Activated CD4-positive, CD25-positive, alpha-beta regulatory T cell (primary cell): ENCODE results near the gene PUS7.
"Not testable (repeated sequence)": the region's sequence is repeated elsewhere in the genome, so short reads cannot be mapped to it uniquely, and the experiment has no call there.

Experiments
- DNase-seq, 4 experiments: peaks; one replicate each; lab custom pipeline; 2025; lab: John Stamatoyannopoulos, UW

The PUS7 gene, protein sequence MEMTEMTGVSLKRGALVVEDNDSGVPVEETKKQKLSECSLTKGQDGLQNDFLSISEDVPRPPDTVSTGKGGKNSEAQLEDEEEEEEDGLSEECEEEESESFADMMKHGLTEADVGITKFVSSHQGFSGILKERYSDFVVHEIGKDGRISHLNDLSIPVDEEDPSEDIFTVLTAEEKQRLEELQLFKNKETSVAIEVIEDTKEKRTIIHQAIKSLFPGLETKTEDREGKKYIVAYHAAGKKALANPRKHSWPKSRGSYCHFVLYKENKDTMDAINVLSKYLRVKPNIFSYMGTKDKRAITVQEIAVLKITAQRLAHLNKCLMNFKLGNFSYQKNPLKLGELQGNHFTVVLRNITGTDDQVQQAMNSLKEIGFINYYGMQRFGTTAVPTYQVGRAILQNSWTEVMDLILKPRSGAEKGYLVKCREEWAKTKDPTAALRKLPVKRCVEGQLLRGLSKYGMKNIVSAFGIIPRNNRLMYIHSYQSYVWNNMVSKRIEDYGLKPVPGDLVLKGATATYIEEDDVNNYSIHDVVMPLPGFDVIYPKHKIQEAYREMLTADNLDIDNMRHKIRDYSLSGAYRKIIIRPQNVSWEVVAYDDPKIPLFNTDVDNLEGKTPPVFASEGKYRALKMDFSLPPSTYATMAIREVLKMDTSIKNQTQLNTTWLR

DNA sequence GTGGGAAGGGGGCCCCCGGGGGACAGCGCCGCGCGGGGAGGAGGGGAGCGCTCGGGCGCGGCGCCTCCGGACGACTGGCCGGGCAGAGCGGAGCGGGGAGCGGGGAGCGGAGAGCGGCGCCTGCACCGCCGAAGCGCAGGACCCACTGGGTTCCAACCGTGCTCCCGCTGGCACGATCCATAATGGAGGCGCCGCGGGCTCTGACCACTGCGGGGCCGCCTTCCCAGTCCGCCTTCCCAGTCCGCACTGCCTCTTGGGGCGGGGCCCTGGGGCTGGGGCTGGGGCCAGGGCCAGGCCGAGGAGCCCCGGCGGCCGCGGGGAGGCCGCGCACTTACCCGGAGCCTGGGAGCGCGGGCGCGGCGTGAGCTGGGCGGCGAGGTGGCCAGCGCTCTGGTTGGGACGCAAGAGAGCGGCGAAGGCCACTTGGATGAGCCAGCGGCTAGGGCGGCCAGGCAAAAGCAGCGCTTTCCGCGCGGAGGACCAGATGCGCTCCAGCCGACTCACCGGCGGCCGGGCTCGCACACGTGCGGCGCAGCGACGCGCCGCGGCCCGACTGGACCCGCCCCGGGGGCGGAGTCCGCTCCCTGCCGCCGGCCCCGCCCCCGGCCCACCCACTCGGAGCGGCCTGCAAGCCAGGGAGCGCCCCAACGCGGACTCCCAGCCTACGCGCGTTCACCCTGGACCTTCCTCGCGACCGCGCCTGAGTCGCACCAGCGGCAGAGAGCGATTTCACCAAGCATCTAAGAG, at the start of gene PUS7:
Gene PUS7, minus strand, starts transcription at position 555 of the 747 bp plus-strand sequence. CDS start 13,759 bp downstream, outside the sequence.
- DNase-seq, result peak; percentile 67 to 74 (median 70)

DNA sequence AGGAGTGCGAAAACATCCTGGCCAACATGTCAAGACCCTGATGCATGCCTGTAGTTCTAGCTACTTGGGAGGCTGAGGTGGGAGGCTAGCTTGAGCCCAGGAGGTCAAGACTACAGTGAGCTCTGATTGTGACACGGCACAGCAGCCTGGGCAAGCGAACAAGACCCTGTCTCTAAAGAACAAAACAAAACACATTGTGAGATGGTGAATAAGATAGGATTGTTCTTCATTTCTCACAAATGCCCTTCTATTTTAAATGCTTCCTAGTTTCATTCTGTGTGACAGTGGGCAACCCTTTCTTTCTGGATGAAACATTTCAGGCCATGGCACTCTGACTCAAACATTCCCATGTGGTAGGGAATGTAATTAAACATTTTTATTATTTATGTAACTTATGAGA, 45.8 kb upstream of the PUS7 start:
- no peak for DNase-seq

DNA sequence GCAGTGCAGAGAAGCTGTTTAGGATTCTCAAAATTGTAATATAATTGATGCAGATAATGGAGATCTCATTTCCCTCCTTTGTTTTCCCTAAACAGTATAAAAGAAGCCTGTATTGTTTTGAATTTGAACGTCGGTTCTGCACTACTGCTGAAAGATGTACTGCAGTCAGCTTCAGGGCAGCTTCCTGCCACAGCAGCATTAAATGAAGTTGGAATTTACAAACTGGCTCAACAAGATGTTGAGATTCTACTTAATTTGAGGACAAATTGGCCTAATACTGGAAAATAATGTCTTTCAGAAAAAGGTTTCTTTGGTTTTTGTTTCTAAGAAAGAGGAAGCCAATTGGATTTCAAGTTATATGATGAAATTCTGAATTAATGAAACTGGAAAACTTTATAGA, 45.0 kb upstream of the PUS7 start:
- no peak for DNase-seq

DNA sequence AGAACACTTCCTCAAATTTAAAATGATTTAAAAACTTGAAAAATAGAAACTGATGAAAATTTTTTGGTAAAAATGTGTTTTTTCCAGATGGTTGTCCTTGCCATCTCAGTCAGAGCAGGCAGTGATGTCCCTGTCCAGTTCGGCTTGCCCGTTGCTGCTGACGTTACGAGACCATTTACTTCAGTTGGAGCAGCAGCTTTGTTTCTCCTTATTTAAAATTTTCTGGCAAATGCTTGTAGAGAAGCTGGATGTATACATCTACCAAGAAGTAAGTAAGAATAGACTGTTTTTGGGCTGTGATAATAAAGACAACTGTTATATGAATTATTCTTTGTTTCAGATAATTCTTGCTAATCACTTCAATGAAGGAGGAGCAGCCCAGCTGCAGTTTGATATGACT, 43.1 kb upstream of the PUS7 start:
- DNase-seq, result no peak

DNA sequence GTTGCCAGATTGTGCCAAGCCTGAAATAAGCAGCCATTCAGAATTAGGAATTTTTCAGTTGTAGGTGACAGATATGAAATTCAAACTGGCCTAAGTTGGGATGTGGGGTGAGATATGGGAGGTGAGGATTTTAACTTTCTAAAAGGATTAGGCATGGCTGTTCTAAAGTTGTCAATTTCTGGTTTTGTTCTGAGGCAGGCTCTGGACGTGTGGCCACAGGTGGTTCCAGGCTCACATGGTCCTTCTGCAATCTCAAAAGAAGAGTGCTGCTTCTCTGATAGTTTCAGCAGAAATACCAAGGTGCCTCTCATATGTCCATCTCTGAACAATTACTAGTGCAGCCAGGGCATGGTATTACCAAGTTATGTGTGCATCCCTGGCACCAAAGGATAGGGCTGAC, 37.9 kb upstream of the PUS7 start:
- no peak for DNase-seq

DNA sequence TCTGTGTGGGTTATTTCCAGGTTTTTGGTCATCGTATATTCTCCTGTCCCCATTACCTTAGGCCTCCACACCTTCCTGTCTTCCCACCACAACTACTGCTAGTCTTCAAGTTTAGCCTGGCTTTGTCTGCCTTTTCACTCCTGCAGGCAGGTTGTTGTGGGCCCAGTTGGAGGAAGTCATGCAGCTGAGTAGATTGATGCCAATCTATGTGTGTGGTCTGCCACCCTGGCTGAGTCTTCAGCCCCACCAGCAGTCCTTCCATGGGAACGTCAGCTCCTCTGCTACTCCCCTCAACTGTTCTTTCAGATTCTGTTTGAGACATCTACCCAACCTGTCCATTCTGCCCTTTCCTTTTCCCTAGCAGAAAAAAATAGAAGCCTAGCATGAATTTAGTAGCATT, 16.3 kb upstream of the PUS7 start:
- DNase-seq, result no peak

DNA sequence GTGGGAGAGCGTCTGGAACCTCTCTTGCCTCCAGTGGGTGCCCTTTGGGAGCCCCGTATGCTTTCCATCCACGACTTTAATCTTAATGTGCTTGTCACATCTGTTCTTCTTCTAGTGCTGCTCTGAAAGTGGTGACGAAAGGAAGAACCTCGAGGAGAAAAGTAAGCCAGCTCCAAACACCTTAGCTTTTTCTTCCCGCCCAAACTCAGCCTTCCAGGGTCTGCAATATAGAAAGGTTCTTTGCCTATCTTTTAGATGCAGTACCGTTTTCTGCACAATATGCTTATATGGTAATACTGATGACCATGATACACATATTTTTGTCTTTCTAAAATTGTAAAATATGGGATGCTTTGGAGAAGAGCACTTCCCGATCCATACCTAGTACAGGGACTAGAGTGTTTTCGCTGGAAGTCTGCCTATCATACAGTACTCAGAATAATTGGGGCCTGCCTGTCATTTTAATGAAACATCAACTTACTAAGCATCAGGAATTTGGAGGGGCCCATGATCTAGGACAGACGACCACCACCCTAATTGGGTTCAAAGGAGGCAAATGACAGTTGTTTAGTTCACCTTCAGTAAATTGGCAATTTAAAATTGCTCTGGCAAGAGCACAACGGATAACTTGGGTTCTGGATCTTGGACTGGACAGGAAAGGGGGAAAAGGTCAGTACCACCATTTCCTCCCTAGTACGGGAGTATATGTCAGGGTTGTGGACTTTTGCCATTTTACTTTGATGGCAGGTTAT, 10.8 kb upstream of the PUS7 start:
- DNase-seq, result no peak

DNA sequence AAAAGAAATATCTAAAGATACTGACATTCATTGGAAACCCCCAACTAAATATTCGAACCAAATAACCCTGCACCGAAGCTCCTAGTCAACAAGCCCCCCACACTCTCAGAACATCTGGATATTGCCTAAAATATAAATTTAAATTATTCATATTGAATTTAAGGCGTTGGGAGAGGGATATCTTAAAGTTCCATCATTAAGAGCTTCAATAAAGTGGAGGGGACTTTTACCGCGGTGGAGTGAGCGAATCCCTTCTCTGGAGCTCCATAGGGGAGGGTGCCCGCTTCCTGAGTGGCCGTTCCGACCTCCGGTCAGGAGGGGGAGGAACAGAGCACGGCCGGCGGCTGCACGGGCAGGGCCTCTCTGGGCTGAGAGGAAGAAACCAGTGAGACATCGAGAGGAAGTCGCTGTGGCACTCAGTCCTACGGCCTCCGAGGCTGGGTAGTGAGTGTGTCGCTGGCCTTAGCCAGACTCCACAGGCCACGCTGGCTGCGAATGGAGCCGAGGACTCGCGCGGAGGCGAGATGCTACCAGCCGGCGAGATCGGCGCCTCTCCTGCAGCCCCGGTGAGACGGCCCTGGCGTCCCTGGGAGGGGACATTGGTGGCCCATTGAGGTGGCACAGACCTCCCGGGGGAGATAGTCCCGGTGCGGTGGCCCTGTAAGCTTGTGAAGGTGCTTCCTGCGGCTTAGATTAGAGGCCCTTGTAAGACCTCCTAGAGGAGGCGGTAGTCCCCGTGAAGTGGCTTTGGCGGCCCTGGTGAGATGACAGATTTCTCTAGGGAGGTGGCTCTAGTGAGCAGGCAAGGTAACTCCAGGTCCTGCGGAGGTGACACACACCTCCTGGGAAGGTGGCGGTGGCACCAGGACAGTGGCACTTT, 10.0 kb upstream of the PUS7 start, which contains the start of gene RINT1:
Gene RINT1, plus strand, starts transcription at position 410 of the 880 bp plus-strand sequence. Its CDS starts 115 bp downstream, at position 525.
- DNase-seq, result peak; percentile 72 to 80 (median 78)

DNA sequence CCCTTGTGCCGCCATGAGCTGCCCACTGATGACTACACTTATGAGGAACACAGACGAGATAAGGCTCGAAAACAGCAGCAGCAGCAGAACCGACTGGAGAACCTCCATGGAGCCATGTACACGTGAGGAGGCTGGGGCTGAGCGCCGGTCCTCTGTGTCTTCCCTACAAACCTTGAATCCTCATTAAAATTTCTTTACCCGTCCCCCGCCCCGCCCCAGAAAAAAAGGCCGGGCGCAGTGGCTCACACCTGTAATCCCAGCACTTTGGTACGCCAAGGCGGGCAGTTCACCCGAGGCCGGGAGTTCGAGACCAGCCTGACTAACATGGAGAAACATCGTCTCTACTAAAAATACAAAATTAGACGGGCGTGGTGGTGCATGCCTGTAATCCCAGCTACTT, 8.5 kb upstream of the PUS7 start:
- no peak for DNase-seq

DNA sequence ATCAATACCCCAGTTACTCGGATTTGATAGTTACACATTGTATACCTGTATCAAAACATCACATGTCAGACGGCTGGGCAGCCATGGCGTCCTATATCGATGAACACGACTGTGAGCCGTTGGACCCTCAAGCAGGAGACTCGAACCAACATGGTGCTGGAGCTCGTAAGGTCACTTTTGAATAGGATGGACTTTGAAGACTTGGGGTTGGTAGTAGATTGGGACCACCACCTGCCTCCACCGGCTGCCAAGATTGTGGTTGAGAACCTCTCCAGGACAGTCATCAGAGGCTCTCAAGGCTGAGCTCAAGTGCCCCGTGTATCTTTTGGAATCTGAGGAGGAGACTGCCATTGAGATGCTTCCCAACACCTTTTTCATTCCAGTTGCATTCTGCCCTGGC, 8.1 kb upstream of the PUS7 start:
- no peak for DNase-seq

DNA sequence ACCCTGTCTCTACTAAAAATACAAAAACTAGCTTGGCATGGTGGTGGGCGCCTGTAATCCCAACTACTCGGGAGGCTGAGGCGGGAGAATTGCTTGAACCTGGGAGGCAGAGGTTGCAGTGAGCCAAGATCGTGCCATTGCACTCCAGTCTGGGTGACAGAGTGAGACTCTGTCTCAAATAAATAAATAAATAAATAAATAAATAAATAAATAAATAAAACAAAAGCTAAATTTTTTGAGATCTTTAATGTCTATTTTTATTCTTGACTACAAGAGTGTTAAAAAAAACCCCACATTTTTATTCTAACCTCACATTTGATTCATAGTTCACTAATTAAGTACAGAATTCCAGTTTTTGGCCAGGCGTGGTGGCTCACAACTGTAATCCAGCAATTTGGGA, 5.7 kb upstream of the PUS7 start:
- DNase-seq, result not testable (repeated sequence)

DNA sequence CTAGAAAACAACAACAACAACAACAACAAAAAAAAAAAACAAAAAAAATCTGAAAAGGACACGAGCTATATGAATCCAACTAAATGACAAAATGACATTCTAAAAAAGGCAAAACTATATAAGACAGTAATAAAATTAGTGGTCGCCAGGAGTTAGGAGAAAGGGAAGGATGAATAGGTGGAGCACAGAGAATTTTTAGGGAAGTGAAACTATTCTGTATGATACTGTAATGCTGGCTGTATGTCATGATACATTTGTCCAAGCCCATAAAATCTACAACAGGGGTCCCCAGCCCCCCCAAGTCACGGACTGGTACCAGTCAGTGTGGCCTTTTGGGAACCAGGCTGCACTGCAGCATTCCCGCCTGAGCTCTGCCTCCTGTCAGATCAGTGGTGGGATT, 2.8 kb upstream of the PUS7 start:
- no peak for DNase-seq

DNA sequence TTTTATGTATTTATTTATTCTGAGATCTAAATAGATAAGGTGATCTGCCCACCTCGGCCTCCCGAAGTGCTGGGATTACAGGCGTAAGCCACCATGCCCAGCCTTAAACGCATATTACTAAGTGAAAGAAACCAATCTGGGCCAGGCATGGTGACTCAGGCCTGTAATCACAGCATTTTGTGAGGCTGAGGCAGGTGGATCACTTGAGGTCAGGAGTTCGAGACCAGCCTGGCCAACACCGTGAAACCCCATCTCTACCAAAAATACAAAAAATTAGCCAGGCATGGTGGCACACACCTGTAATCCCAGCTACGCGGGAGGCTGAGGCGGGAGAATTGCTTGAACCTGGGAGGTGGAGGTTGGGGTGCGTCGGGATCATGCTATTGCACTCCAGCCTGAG, 2.4 kb upstream of the PUS7 start:
- DNase-seq, result not testable (repeated sequence)

DNA sequence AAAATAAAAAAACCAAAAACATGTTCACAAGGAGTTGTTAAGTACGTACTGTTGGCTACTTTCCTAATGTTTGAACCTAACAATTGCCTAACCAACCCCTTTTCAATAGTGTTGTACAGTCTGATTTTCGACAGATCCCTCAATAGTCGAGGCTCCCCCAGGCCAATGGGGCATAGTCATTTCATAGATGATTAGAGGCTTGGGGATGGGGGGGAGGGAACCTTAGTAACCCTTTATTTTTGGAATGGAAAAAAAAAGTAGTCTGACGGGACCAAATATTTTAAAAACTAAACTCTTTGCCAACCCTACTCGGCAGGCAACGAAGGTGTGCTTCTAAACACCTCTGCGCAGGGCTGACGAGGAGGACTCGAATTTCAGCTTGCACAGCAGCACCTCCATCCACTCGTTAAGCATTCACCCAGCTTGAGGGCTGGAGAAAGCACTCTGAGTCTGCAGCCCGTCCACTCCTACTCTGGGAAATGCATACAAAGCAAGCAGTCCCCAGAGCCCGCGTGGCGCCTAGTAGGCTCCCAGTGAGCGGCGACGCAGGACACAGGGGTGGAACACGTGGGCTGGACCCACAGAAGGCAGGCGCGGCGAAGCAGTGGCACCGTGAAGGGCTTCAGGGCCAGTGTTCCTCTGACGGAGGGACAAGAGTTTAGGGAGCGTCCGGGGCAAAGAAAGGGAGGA, 899 bp downstream of the PUS7 start:
- DNase-seq, result peak in 3 of 4 experiments; percentile 3 to 23 (median 13)

DNA sequence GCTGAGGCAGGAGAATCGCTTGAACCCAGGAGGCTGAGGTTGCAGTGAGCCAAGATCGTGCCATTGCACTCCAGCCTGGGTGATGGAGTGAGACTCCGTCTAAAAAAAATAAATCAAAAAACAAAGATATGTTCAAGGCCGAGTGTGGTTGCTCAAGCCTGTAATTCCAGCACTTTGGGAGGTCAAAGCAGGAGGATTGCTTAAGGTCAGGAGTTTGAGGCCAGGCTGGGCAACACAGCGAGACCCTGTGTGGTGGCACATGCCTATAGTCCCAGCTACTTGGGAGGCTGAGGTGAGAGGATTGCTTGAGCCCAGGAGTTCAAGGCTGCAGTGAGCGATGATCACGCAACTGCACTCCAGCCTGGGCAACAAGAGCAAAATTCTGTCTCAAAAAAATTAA, 1.5 kb downstream of the PUS7 start:
- DNase-seq, result not testable (repeated sequence)

DNA sequence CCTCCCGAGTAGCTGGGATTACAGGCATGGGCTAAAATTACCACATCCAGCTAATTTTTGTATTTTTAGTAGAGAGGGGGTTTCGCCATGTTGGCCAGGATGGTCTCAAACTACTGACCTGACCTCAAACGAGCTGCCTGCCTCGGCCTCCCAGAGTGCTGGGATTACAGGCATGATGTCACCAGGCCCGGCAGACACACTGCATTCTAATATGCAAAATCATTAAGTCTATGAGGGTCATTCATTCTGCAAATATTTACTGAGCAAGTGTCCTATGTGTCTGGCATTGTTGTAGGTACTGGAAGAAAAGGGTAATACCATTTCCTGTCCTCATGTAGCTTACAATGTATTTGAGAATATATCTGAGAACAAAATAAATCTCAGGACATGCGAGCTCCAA, 2.7 kb downstream of the PUS7 start:
- no peak for DNase-seq

DNA sequence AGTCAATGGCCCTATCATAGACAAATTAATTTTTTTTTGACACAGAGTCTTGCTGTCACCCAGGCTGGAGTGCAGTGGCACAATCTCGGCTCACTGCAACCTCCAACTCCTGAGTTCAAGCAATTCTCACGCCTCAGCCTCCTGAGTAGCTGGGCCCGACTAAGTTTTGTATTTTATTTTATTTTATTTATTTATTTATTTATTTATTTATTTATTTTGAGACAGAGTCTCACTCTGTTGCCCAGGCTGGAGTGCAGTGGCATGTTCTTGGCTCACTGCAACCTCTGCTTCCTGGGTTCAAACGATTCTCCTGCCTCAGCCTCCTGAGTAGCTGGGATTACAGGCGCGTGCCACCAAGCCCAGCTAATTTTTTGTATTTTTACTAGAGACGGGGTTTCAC, 6.5 kb downstream of the PUS7 start:
- not testable (repeated sequence) for DNase-seq

DNA sequence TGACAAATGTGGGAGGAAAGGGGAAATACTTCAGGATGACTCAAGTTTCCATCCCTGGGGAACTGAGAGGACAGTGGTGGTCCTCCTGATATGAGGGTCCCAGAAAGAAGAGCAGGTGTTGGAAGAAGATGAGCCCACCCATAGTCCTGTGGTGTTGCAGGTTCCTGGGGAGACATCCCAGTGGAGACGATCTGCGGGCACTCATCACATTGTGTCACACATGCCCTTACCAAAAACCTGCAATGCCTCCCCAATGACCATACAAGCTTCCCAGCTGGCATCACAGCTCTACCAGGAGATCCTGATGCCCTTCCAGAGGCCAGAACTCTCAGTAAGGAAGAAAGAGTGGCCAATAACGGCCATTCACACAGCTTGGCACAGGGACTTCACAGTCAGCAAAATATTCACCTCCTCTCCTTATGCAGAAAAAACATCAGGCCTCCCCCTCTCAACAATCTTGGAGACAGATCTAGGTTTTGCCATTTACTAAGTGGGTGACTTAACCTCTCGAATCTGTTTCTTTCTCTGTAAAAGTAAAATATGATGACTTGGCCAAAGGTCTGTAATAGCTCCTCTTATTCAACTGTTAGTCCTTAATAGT, 9.0 kb downstream of the PUS7 start:
- DNase-seq, result no peak

DNA sequence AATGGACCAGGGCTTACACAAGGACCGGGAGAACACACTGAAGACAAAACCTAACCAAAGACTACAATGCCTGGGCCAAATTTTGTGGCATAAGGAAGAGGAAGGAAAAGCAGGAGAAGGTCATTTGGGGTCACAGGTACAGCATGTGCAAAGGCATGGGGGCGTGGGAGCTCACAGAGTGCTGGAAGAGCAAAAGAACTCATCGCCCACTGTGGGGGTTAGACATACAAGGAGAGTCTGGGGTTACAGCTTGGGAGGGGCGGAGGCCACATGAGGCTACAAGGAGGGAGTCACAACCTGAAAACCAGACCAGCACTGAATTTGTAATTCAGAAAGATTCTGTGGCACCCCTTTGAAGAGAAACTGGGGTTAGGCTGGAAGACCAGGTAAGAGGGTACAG, 9.7 kb downstream of the PUS7 start:
- DNase-seq, result no peak

DNA sequence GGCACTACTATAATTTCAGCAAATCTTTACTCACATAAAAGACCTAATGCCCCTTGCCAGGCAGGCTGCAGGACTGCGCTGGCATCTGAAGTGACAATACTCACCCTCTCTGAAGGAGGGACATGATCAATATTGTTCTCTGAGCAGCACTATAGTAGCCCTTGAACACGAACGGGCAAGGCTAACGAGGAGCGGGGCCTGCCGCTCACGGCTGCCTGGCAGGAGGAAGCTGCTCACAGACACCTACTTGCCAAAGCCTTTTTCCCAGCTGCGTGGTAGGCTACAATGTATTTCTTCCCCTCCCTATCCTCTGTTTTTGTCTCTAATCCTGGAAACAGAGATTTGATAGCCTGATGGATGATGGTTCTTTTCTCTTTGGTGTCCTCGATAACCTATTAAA, 19.9 kb downstream of the PUS7 start:
- DNase-seq, result no peak
